GM12865 (cell line): ENCODE data around the gene DMGDH.
A peak's percentile ranks its signal among the peaks of the same experiment; 100 is the strongest.

ENCODE experiments used
- DNase-seq: peaks from one replicate; pipeline ENCODE4 v3.0.0; 2010; ENCODE audit warnings: low read depth
- H3K4me3 ChIP-seq: 2 replicates; pipeline ENCODE4 v1.5.1; 2011; ENCODE audit warnings: mild to moderate bottlenecking, low read depth, low read length, control low read depth
- CTCF ChIP-seq: IDR thresholded peaks from 2 replicates; pipeline ENCODE4 v1.5.1; 2011; ENCODE audit warnings: low read length, control low read depth, low read depth, inconsistent platforms; ENCODE audit not compliant: insufficient read depth; ENCODE audit errors: missing control alignments

The DMGDH gene

GRCh38 chr5:79005151-79005550, 64.3 kb downstream of the DMGDH start:
- no peak overlapping the region for H3K4me3 ChIP-seq
- TF ChIP-seq CTCF: no peak
- no peak for DNase-seq

DNA sequence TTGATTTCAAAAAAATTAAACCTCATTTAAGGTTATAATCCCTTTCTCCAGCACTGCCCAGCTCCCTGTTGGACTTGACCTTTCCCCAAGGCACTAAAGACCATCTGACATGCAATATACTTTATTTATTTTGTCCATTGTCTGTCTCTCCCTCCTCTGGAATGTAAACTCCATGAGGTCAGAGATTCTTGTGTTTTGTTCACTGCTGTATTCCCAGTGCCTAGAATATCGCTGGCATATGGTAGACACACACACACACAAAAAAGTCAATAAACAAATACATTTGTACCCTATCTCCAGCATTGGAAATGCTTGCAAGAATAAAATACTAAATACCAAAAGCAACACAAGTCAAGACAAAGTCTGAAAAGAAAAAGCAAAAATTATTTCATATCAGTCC, 67.1 kb downstream of the DMGDH start:
- H3K4me3 ChIP-seq: no peak overlapping the region
- no peak for TF ChIP-seq CTCF
- no peak for DNase-seq

- H3K4me3 ChIP-seq: no peak overlapping the region
- DNase-seq: no peak
- TF ChIP-seq CTCF: no peak
Observed at GRCh38 chr5:79001471-79001870, 68.0 kb downstream of the DMGDH start.

- TF ChIP-seq CTCF: no peak
- no peak overlapping the region for H3K4me3 ChIP-seq
- DNase-seq: no peak
Observed at GRCh38 chr5:78997090-78997489, 72.4 kb downstream of the DMGDH start.

- no peak for TF ChIP-seq CTCF
- H3K4me3 ChIP-seq: no peak overlapping the region
- no peak for DNase-seq
Observed at GRCh38 chr5:78995521-78996007, 73.9 kb downstream of the DMGDH start.

DNA sequence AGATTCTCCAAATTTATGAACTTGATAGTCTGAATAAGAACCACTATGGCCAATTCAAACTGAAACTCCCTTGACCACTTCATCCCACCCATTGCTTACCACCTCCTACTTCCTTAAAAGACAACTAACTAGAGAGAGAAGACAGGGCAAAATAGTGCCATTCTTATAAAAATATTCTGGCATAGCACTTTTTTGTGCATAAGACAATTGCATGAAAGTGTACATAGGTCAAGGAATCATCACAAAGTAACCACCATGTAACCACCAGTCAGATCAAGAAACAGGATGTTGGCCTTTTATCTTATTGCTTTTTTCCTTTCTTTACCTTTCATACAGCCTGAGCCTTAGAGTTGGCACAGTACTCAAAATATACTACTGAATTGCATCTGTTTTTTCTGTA, 76.3 kb downstream of the DMGDH start:
- no peak for TF ChIP-seq CTCF
- peak; percentile 16 for DNase-seq

GRCh38 chr5:78992146-78992545, 77.3 kb downstream of the DMGDH start:
- no peak for TF ChIP-seq CTCF
- no peak overlapping the region for H3K4me3 ChIP-seq
- DNase-seq: no peak

More for the DNA sequence above, 76.3 kb downstream of the DMGDH start:
- H3K4me3 ChIP-seq: no peak overlapping the region
